PC-9 (cell line): Measurements from ENCODE around the gene THOC1. TPM values are rescaled to one million over a fixed set of nuclear protein-coding genes. Genes with fewer than 3 reads are reported as not detected.
A peak's percentile ranks its signal among the peaks of the same experiment; 100 is the strongest.

ENCODE experiments used
- BruUV-seq: library from RNA; stranded (reverse); fragments of 400-500 nt; replicated peaks from 2 replicates; lab custom pipeline; 2021; lab: Mats Ljungman, UMichigan
- CTCF ChIA-PET: fragments of 300-600 bp; sonication (Branson Sonifier 250); formaldehyde crosslinking; loops from one replicate; lab custom pipeline; 2022; ENCODE audit warnings: antibody characterized with exemption; lab: Charles Lee
- POLR2A ChIA-PET: fragments of 300-600 bp; sonication (Branson Sonifier 250); formaldehyde crosslinking; loops from one replicate; lab custom pipeline; 2022; ENCODE audit warnings: antibody characterized with exemption; ENCODE audit not compliant: unreplicated experiment; lab: Charles Lee
- DNase-seq, 2 experiments: peaks; one replicate each; pipeline versions ENCODE4 v3.0.0 to v3.0.0-alpha.2; 2015 to 2022; ENCODE audit warnings: mixed read lengths in 1 of 2
- H2AFZ ChIP-seq: fragments of 200-600 bp; sonication (generic); 2 replicates; pipeline ENCODE4 v1.8.1; 2017; ENCODE audit warnings: antibody characterized with exemption
- H3F3A ChIP-seq: fragments of 200-600 bp; sonication (generic); 2 replicates; pipeline ENCODE4 v1.8.1; 2017; ENCODE audit warnings: antibody characterized with exemption, mild to moderate bottlenecking, low read depth; ENCODE audit not compliant: insufficient read depth
- H3K27ac ChIP-seq: fragments of 200-600 bp; sonication (generic); 2 replicates; pipeline ENCODE4 v1.6.1; 2016; ENCODE audit warnings: mixed run types
- H3K27me3 ChIP-seq: fragments of 200-600 bp; sonication (generic); 2 replicates; pipeline ENCODE4 v1.6.1; 2016; ENCODE audit warnings: low read depth, mixed run types; ENCODE audit not compliant: insufficient read depth
- H3K36me3 ChIP-seq: fragments of 200-600 bp; sonication (generic); 2 replicates; pipeline ENCODE4 v1.6.1; 2016; ENCODE audit warnings: low read depth, mixed run types
- H3K4me1 ChIP-seq: fragments of 200-600 bp; sonication (generic); replicated peaks from 2 replicates; pipeline ENCODE4 v1.6.1; 2016; ENCODE audit warnings: mixed run types; ENCODE audit not compliant: insufficient read depth
- H3K4me2 ChIP-seq: fragments of 200-600 bp; sonication (generic); 2 replicates; pipeline ENCODE4 v1.6.1; 2017; ENCODE audit warnings: mixed run types
- H3K4me3 ChIP-seq: fragments of 200-600 bp; sonication (generic); 2 replicates; pipeline ENCODE4 v1.6.1; 2016; ENCODE audit warnings: mixed run types
- H3K79me2 ChIP-seq: fragments of 200-600 bp; sonication (generic); 2 replicates; pipeline ENCODE4 v1.6.1; 2017; ENCODE audit warnings: low read depth, mixed run types
- H3K9me2 ChIP-seq: fragments of 200-600 bp; sonication (generic); 2 replicates; pipeline ENCODE4 v1.8.1; 2017; ENCODE audit warnings: mild to moderate bottlenecking; ENCODE audit not compliant: insufficient read depth
- H3K9me3 ChIP-seq: fragments of 200-600 bp; sonication (generic); 2 replicates; pipeline ENCODE4 v1.8.1; 2016; ENCODE audit warnings: low read depth; ENCODE audit not compliant: insufficient read depth
- H4K20me1 ChIP-seq: fragments of 200-600 bp; sonication (generic); 2 replicates; pipeline ENCODE4 v1.8.1; 2017; ENCODE audit not compliant: insufficient read depth
- CTCF ChIP-seq: fragments of 200-600 bp; sonication (generic); conservative IDR thresholded peaks from 2 replicates; pipeline ENCODE4 v1.6.1; 2017; ENCODE audit warnings: mixed run types, antibody characterized with exemption, mild to moderate bottlenecking, moderate library complexity
- EZH2 ChIP-seq: fragments of 200-600 bp; sonication (generic); IDR thresholded peaks from 2 replicates; pipeline ENCODE4 v1.8.0; 2017; ENCODE audit warnings: antibody characterized with exemption, low read depth
- intact Hi-C: fragments of 100-400 bp; cut with micrococcal nuclease; formaldehyde crosslinking; loops from one replicate; pipeline ENCODE4 v1.10.0; 2022; ENCODE audit not compliant: unreplicated experiment
- total RNA-seq: library from RNA; stranded (reverse); gene quantifications from 2 replicates; pipeline ENCODE4 v1.2.3, GENCODE V29; 2021

THOC1 gene
- total RNA-seq, 1 experiment from 2014 or later = 55.6 TPM

GRCh38 chr18:269480-270095 is 1.7 kb upstream of the THOC1 start:
- TF ChIP-seq EZH2 (no peak), CTCF (no peak)
- intact Hi-C loops = loop anchor here (2.0 to 10.0 kb wide), 3 partner anchors 111 to 565 kb away; partner anchors contain the start of genes CLUL1 and USP14
- CTCF ChIA-PET = no interaction called here

GRCh38 chr18:267380-267687 is 513 bp downstream of the THOC1 start:
- ChIA-PET POLR2A (interaction anchor here (0.5 to 0.7 kb wide), 3 partner anchors 59 to 759 kb away, joined by 3 to 4 read pairs (median 3); no protein-coding TSS in a partner anchor), CTCF (interaction anchor here (0.6 kb wide), 1 partner anchor 357 kb away, joined by 3 read pairs; no protein-coding TSS in a partner anchor)
- Histone ChIP-seq H3K4me2 (peak overlapping the region; percentile 96), H3K27me3 (no peaks in the 10 kb centered on the region), H3K27ac (peak overlapping the region; percentile 64; the same call in 1 of the 2 replicates), H3K9me3 (no peaks in the 10 kb centered on the region), H3K9me2 (no peaks in the 10 kb centered on the region), H2AFZ (peak overlapping the region; percentile 95), H4K20me1 (no peaks in the 10 kb centered on the region), H3K79me2 (peaks cover 35% of the 10 kb centered on the region), H3K4me1 (0 out of 2 replicates have a peak, but pooled peaks cover 7% of the 10 kb centered on the region), H3K4me3 (peak overlapping the region; percentile 64), H3K36me3 (peaks cover 12% of the 10 kb centered on the region; the same call in 1 of the 2 replicates), H3F3A (no peaks in the 10 kb centered on the region)
- BruUV-seq = TSS peak; percentile 52
- intact Hi-C loops = loop anchor here (10.0 kb wide), 1 partner anchor 567 kb away; no protein-coding TSS in a partner anchor
- TF ChIP-seq CTCF = no peak
- no peak for TF ChIP-seq EZH2
- DNase-seq = no peak

More at GRCh38 chr18:269480-270095, 1.7 kb upstream of the THOC1 start:
- no peaks in the 10 kb centered on the region for H3K27me3 ChIP-seq
- no peaks in the 10 kb centered on the region for H3K9me2 ChIP-seq
- no peak for DNase-seq
- H3K36me3 ChIP-seq = 0 out of 2 replicates have a peak, but pooled peaks cover 4% of the 10 kb centered on the region
- no peak overlapping the region for H3K27ac ChIP-seq
- POLR2A ChIA-PET = no interaction called here
- H2AFZ ChIP-seq = no peak overlapping the region
- 0 out of 2 replicates have a peak, but pooled peaks cover 7% of the 10 kb centered on the region for H3K4me1 ChIP-seq
- peaks cover 35% of the 10 kb centered on the region for H3K79me2 ChIP-seq
- H3K9me3 ChIP-seq = no peaks in the 10 kb centered on the region
- no peaks in the 10 kb centered on the region for H4K20me1 ChIP-seq
- H3K4me2 ChIP-seq = peak overlapping the region; percentile 96
- no peaks in the 10 kb centered on the region for H3F3A ChIP-seq
- H3K4me3 ChIP-seq = no peak overlapping the region
- no TSS peak for BruUV-seq

GRCh38 chr18:261398-262073 is 6.3 kb downstream of the THOC1 start:
- no peak for DNase-seq
- no TSS peak for BruUV-seq
- Histone ChIP-seq H3K4me1 (no peaks in the 10 kb centered on the region), H3K4me3 (no peak overlapping the region), H3K9me2 (no peaks in the 10 kb centered on the region), H3K4me2 (no peak overlapping the region), H3K27me3 (no peaks in the 10 kb centered on the region), H4K20me1 (no peaks in the 10 kb centered on the region), H2AFZ (no peak overlapping the region), H3F3A (no peaks in the 10 kb centered on the region), H3K27ac (no peak overlapping the region), H3K9me3 (no peaks in the 10 kb centered on the region), H3K79me2 (peaks cover 14% of the 10 kb centered on the region), H3K36me3 (peaks cover 21% of the 10 kb centered on the region)
- TF ChIP-seq EZH2 = no peak
- TF ChIP-seq CTCF = no peak
- CTCF ChIA-PET = no interaction called here
- POLR2A ChIA-PET = no interaction called here
- intact Hi-C loops = loop anchor here (10.0 kb wide), 1 partner anchor 573 kb away; no protein-coding TSS in a partner anchor
